K562 (cell line): ENCODE results near the gene UTP14A. TPM values are rescaled to one million over a fixed set of nuclear protein-coding genes. Genes with fewer than 3 reads are reported as not detected.

Source experiments
- ELF4 ChIP-seq: fragments of 450-650 bp; formaldehyde crosslinking; IDR thresholded peaks from 2 replicates; pipeline ENCODE4 v1.4.0; 2022; ENCODE audit warnings: missing genetic modification characterization
- ETV1 ChIP-seq: fragments of 450-650 bp; conservative IDR thresholded peaks from 2 replicates; pipeline ENCODE4 v1.6.1; 2016; ENCODE audit warnings: missing genetic modification characterization, control low read depth, low read depth, missing compliant biosample characterization
- GABPA ChIP-seq: fragments of 200-800 bp; sonication (Bioruptor generic); conservative IDR thresholded peaks from 2 replicates; pipeline ENCODE4 v1.6.1; 2016; ENCODE audit warnings: low read depth, missing genetic modification characterization, missing compliant biosample characterization
- MIER1 ChIP-seq: fragments of 450-650 bp; IDR thresholded peaks from 2 replicates; pipeline ENCODE4 v1.6.1; 2016; ENCODE audit warnings: antibody characterized with exemption, mild to moderate bottlenecking, low read depth
- NBN ChIP-seq: fragments of 450-650 bp; IDR thresholded peaks from 2 replicates; pipeline ENCODE4 v1.6.1; 2016; ENCODE audit warnings: low read depth, mild to moderate bottlenecking
- NCOR1 ChIP-seq: fragments of 450-650 bp; IDR thresholded peaks from 2 replicates; pipeline ENCODE4 v1.6.1; 2016; ENCODE audit warnings: mild to moderate bottlenecking, moderate library complexity
- NFIX ChIP-seq: fragments of 250-450 bp; sonication (Bioruptor Pico); IDR thresholded peaks from 2 replicates; pipeline ENCODE4 v1.4.0; 2020; ENCODE audit warnings: low read depth, mild to moderate bottlenecking, moderate library complexity
- POLR2B ChIP-seq: fragments of 450-650 bp; IDR thresholded peaks from 2 replicates; pipeline ENCODE4 v1.6.1; 2018; ENCODE audit warnings: low read depth; ENCODE audit not compliant: partially characterized antibody
- RBBP5 ChIP-seq: fragments of 200-600 bp; sonication (generic); IDR thresholded peaks from 2 replicates; pipeline ENCODE4 v1.6.1; 2012; ENCODE audit warnings: borderline replicate concordance, mild to moderate bottlenecking, low read length, control low read depth, inconsistent platforms; ENCODE audit not compliant: insufficient read depth, poor library complexity, severe bottlenecking
- RBM34 ChIP-seq: fragments of 200-400 bp; formaldehyde crosslinking; IDR thresholded peaks from 2 replicates; pipeline ENCODE4 v1.6.1; 2018; ENCODE audit warnings: low read length, borderline replicate concordance; ENCODE audit not compliant: insufficient read depth
- RCOR1 ChIP-seq, 2 experiments: IDR thresholded peaks; 2 replicates each; pipeline ENCODE4 v1.6.1; 2012; ENCODE audit warnings: low read depth in 2 of 2, low read length in 2 of 2, borderline replicate concordance in 1 of 2, improper control_type of control experiment in 1 of 2
- TBP ChIP-seq: optimal IDR thresholded peaks from 2 replicates; pipeline ENCODE3; 2011; ENCODE audit warnings: low read depth, low read length, improper control_type of control experiment
- THAP12 ChIP-seq: fragments of 250-450 bp; sonication (Bioruptor Pico); IDR thresholded peaks from 2 replicates; pipeline ENCODE4 v1.9.0; 2021; ENCODE audit warnings: mild to moderate bottlenecking, inconsistent platforms
- TRIM28 ChIP-seq: fragments of 450-650 bp; IDR thresholded peaks from 2 replicates; pipeline ENCODE4 v1.6.1; 2017
- U2AF2 ChIP-seq: fragments of 200-400 bp; formaldehyde crosslinking; optimal IDR thresholded peaks from 2 replicates; pipeline ENCODE3; 2017; ENCODE audit warnings: low read depth, mild to moderate bottlenecking, low read length
- YY1 ChIP-seq, 3 experiments: IDR thresholded peaks; 2 replicates each; pipeline ENCODE4 v1.6.1; 2011; ENCODE audit warnings: low read length in 2 of 3, mild to moderate bottlenecking in 2 of 3, moderate library complexity in 2 of 3, borderline replicate concordance in 1 of 3, control low read depth in 1 of 3, low read depth in 1 of 3; ENCODE audit not compliant: insufficient read depth in 3 of 3, insufficient replicate concordance in 2 of 3, control insufficient read depth in 1 of 3, insufficient read length in 1 of 3; ENCODE audit errors: extremely low read depth in 1 of 3
- ZNF197 ChIP-seq: fragments of 200-800 bp; sonication (Bioruptor generic); IDR thresholded peaks from 2 replicates; pipeline ENCODE4 v1.6.1; 2016; ENCODE audit warnings: low read depth, missing genetic modification characterization, missing compliant biosample characterization
- ZNF239 ChIP-seq: fragments of 250-450 bp; sonication (Bioruptor Pico); IDR thresholded peaks from 2 replicates; pipeline ENCODE4 v1.4.0; 2020; ENCODE audit warnings: mild to moderate bottlenecking
- ZNF274 ChIP-seq: IDR thresholded peaks from 2 replicates; pipeline ENCODE4 v1.6.1; 2011; ENCODE audit warnings: low read depth, mild to moderate bottlenecking, low read length, moderate library complexity, borderline replicate concordance
- ZNF639 ChIP-seq, 2 experiments: fragments of 200-800 bp in 1 of 2; sonication (Bioruptor generic) in 1 of 2; sonication (generic) in 1 of 2; formaldehyde crosslinking in 1 of 2; IDR thresholded peaks in 1 of 2; conservative IDR thresholded peaks in 1 of 2; 2 replicates each; pipeline versions ENCODE4 v1.5.0 to v1.6.1; 2016 to 2020; ENCODE audit warnings: missing compliant biosample characterization in 1 of 2, missing genetic modification characterization in 1 of 2, missing genetic modification reagents in 1 of 2
- ZNF655 ChIP-seq: fragments of 250-450 bp; sonication (Bioruptor Pico); IDR thresholded peaks from 2 replicates; pipeline ENCODE4 v1.5.0; 2021
- polyA plus RNA-seq, 8 experiments: library from polyadenylated mRNA; depleted of rRNA in 4 of 8; stranded (reverse) in 5 of 8; unstranded in 3 of 8; fragments of >200 nt; fragmentation: Nextera tagmentation in 2 of 8; fragmentation: Illumina TruSeq in 1 of 8; extraction: Ambion mirVana in 2 of 8; extraction: Trizol in 1 of 8; gene quantifications; 2 replicates each; pipeline versions ENCODE4 v1.2.1 to v1.2.3, GENCODE V29; 2011 to 2014; ENCODE audit warnings: inconsistent platforms in 1 of 8, missing spikeins in 1 of 8
- total RNA-seq, 7 experiments: library from RNA; depleted of rRNA in 6 of 7; stranded (reverse); fragments of >200 nt in 6 of 7; fragmentation: Illumina TruSeq in 2 of 7; extraction: Trizol in 2 of 7; gene quantifications; 2 replicates each; pipeline versions ENCODE4 v1.2.1 to v1.2.3, GENCODE V29; 2011 to 2021; ENCODE audit warnings: low replicate concordance in 1 of 7

UTP14A gene
- total and polyA plus RNA-seq, 9 of the 15 experiments (the other 6 are each of a cell fraction or from before 2014, with no cell fraction given) = 30.5 to 91.0 (median 64.1) TPM

DNA sequence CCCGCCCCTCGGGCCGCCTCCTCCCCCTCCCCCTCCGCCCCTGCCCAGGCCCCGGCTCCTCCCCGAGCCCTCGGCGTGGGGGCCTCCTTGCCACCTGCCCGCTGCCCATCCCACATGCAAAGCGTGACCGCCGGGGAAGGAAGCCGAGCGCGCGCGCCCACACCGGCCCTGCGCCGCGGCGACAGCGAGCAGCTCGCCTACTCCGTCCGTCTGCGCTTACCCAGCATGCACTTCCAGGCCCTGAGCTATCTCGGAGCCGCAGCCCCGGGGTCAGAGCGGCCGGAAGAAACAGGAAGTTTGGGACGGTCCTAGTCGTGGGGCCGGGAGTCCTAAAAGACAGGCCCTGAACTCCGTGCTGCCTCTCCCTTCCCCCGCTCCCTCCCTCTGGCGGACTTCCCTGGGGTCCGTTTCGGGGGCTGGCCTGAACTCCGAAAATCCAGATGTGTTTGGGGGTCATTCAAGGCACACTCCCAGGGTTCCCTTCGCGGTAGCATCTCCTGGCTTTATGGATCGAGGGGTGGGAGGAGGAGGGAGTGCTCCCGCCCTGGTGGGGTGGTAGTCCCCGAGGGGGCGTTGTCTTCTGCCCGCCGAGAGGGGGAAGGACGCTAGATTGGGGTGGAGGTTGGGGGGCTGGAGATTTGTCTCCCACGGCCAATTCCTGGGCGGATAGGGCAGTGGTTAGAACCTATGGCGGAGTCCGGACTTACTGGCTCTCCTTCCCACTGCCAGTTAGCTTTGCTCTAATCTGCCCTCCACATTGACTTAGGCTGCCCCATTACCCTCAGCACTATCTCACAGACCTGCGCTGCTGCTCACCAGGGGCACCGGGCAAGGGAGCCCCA is 51.5 kb downstream of the UTP14A start (continued):
- TF ChIP-seq ZNF639 (CRISPR knock-in tag; conservative IDR thresholded peaks at IDR 0.05 in 1 of 2, IDR thresholded peaks at IDR 0.05 in 1 of 2) = peak in 1 of 2 experiments; percentile 63; a peak in 2 of 4 replicates
- TF ChIP-seq YY1 (IDR thresholded peaks at IDR 0.05; ENCODE audit: borderline replicate concordance in 1 of 3, control insufficient read depth in 1 of 3, extremely low read depth in 1 of 3, insufficient read depth in 3 of 3, insufficient read length in 1 of 3, insufficient replicate concordance in 2 of 3, low read depth in 1 of 3, low read length in 2 of 3) = peak in 1 of 3 experiments; percentile 40
- peak; percentile 58 for TF ChIP-seq RBBP5
- TF ChIP-seq NFIX (CRISPR knock-in tag) = no peak
- TF ChIP-seq TRIM28 = peak; percentile 40; the same call in 1 of the 2 replicates
- TF ChIP-seq U2AF2 = no peak
- peak; percentile 72 for TF ChIP-seq GABPA (tag)
- TF ChIP-seq ZNF239 = no peak
- no peak for TF ChIP-seq MIER1
- peak; percentile 63 for TF ChIP-seq NCOR1
- TF ChIP-seq ZNF655 = no peak
- no peak for TF ChIP-seq RBM34
- peak in 1 of 2 experiments; percentile 70; a peak in 2 of 4 replicates for TF ChIP-seq RCOR1 (IDR thresholded peaks at IDR 0.05; ENCODE audit: borderline replicate concordance in 1 of 2, low read depth in 2 of 2, low read length in 2 of 2)
- peak; percentile 74 for TF ChIP-seq TBP
- peak; percentile 86 for TF ChIP-seq ETV1
- TF ChIP-seq THAP12 (CRISPR knock-in tag) = peak; percentile 60; the same call in 1 of the 2 replicates
- TF ChIP-seq POLR2B = peak; percentile 60
- TF ChIP-seq ZNF274 = no peak
- TF ChIP-seq NBN = no peak
- peak; percentile 36; the same call in 1 of the 2 replicates for TF ChIP-seq ZNF197
- TF ChIP-seq ELF4 (CRISPR knock-in tag) = no peak
